GM12873 (cell line): ENCODE measurements around the gene TTC28.

Experiments
- TF ChIP-seq, protein P1 (sequence below): IDR thresholded peaks from 2 replicates; pipeline ENCODE4 v1.5.1; 2012; ENCODE audit warnings: low read depth, mild to moderate bottlenecking, moderate library complexity, low read length, control low read depth; ENCODE audit not compliant: insufficient read depth; ENCODE audit errors: missing control alignments

Gene TTC28

GRCh38 chr22:28411125-28411524 is 268.5 kb downstream of the TTC28 start:
- TF ChIP-seq, protein P1, sequence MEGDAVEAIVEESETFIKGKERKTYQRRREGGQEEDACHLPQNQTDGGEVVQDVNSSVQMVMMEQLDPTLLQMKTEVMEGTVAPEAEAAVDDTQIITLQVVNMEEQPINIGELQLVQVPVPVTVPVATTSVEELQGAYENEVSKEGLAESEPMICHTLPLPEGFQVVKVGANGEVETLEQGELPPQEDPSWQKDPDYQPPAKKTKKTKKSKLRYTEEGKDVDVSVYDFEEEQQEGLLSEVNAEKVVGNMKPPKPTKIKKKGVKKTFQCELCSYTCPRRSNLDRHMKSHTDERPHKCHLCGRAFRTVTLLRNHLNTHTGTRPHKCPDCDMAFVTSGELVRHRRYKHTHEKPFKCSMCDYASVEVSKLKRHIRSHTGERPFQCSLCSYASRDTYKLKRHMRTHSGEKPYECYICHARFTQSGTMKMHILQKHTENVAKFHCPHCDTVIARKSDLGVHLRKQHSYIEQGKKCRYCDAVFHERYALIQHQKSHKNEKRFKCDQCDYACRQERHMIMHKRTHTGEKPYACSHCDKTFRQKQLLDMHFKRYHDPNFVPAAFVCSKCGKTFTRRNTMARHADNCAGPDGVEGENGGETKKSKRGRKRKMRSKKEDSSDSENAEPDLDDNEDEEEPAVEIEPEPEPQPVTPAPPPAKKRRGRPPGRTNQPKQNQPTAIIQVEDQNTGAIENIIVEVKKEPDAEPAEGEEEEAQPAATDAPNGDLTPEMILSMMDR, result no peak

DNA sequence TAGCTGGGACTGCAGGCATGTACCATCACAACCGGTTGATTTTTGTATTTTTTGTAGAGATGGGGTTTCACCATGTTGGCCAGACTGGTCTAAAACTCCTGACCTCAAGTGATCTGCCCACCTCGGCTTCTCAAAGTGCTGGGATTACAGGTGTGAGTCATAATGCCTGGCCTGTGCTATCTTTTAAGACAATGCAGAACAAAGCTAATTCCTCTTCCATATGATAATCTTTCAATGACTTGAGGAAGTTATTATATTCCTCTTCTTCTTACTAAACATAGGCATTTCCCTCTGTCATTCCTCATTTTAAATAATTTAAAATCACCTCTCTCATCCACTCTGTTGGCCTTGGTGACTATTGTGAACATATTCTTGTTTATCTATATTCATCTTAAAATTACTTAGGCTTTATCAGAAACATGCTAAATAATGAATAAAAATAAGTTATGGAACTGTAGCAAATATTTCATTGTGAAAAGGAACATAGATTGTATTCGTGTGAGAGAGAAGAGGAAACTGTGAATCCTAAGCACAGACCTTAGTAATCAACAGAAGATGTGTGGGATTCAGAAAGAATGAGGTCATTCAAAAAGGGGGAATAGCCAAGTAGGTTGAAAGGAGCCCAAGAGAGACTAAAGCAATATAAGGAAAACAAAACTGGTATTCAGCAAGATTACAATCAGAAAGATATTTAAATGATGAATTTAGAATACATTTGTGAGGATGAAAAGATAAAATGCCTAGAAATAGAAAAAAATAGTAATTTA is 269.4 kb downstream of the TTC28 start:
- TF ChIP-seq, protein P1, result no peak

GRCh38 chr22:28408709-28409108 is 270.9 kb downstream of the TTC28 start:
- TF ChIP-seq, protein P1, result no peak

- TF ChIP-seq, protein P1, result no peak
These were observed 272.0 kb downstream of the TTC28 start for GRCh38 chr22:28407645-28408044.

DNA sequence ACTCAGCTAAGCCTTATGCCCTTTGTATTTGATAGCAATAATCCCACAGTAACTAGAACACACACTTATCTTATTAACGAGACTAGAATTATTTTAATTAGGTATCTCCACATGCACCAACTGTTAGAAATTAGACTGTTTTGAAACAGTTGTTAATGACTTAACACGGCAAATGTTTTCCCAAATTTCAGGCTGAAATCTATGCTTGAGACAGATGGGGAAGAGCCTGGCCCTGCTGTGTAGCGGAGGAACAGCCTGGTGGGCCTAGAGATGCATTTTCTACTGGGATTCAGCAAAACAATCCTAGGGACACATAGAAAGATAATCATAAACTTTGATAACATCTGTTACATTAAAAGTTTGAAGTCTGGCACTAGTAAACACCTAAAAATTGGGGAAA is 273.4 kb downstream of the TTC28 start:
- TF ChIP-seq, protein P1, result no peak

DNA sequence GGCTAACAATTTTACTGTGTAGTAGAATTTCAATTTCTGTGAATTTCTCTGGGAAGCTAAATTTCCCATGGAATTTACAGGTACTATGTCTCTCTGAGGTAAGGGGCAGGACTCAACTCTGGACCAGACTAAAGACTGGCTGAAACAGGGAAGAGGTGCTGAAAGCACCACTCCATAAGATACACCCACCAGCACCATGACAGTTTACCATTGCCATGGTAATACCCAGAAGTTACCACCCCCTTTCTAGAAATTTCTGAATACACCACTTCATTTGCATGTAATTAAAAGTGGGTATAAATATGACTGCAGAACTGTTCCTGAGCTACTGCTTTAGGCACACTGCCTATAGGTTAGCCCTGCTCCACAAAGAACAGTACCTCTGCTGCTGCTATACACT is 274.1 kb downstream of the TTC28 start:
- TF ChIP-seq, protein P1, result no peak

- TF ChIP-seq, protein P1, result no peak
These were observed 277.1 kb downstream of the TTC28 start for GRCh38 chr22:28402539-28402938.
